GM18498 (cell line): ENCODE measurements around the gene SPATA20.

ENCODE experiments used
- ATAC-seq: cut with Tn5 transposase; IDR thresholded peaks from one replicate; pipeline ENCODE4 v1.9.1; 2021; ENCODE audit warnings: mild to moderate bottlenecking, moderate library complexity; ENCODE audit not compliant: unreplicated experiment

SPATA20 gene

DNA sequence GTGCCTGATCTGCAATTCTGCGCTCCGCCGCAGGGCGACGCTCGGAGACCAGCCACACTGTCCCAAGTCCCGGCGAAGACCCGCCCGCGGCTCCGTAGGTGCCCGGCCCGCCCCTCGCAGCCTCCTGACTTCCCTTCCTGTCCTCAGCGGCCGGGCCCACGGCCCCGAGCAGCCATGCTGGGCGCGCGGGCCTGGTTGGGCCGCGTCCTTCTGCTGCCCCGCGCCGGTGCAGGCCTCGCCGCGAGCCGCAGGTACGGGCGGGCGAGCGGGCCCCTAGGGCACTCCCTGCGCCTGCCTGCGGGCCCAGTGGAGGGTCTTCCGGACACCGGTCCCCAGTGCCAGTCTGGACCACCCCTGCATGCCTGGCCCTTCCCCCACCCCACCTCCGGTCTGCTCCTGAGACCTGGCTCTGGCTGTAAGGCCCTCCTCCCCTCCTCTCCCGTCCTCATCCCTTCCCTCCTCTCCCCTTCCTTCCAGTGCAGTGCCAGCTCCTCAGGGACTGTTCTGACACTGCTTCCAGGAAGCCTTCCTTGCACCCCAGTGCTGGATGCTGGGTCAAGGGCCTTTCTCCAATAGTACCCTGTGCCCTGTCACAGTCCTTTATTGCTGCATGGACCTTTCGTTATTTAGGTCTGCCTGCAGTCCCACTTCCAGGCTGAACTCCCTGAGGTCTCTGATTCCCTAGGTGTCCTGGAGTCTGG, at the start of gene SPATA20:
SPATA20 (plus strand) TSS at position 140 of the 701 bp plus-strand sequence; CDS start at position 175, 35 bp downstream.
- peak; percentile 75 for ATAC-seq

DNA sequence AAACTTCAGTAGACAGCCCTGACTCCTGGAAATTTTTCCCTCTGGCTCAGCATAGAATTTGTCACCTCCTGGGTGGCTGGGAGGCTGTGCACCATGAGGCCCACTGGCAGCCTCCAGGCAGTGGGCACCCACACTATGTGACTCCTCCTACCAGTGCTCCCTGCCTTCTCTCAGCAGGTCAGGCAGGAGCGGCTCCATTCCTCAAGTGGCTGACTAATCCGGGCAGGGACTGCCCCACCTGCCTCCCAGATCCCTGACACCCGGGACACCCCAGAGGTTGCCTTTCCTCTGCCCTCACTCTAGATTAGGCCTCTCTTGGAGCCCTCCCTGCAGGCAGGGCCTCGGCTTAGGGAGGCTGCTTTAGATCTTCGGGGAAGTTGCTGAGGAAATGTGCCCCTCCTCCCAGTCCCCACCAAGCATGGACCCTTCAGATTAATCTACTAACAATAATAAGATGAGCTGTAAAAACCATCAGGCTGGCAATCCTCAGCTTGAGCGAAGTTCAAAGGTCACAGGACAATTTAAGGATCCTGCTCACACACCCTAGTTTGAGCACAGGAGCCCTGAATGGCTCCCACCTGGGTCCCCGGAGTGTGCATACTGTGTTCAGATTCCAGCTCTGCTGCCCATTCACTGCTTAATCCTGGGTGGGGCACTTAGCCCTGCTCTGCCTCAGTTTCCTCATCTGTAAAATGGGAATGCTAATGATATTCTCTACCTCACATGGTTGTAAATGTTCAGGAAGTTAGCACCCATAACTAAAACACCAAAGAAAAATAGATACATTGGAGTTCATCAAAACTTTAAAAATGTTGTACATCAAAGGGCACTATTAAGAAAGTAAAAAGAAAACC, 48.7 kb upstream of the SPATA20 start:
- ATAC-seq = no peak

DNA sequence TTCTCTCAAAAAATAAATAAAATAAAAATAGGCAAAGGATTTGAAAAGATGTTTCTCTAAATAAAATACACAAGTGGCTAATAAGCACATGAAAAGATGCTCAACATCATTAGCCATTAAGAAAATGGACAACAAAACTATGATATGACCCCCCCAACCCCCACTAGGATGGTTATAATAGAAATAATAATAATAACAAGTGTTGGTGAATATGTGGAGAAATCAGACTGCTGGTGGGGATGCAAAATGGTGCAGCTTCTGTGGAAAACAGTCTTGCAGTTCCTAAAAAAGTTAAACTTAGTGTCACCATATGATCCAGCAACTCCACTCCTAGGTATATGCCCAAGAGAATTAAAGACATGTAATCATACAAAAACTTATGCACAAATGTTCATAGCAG, 47.7 kb upstream of the SPATA20 start:
- no peak for ATAC-seq

DNA sequence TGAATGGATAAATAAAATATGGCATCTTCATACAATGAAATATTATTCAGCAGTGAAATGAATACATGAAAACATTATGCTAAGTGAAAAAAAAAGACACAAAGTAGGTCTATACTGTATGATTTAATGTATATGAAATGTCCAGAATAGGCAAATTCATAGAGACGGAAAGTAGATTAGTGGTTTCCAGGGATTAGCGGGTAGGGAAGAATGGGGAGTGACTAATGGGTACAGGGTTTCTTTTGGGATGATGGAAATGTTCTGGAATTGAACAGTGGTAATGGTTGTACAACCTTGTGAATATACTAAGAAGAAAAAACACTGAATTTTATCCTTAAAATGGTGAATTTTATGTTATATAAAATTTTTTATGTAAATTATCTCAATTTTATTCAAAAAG, 47.3 kb upstream of the SPATA20 start:
- ATAC-seq = no peak

DNA sequence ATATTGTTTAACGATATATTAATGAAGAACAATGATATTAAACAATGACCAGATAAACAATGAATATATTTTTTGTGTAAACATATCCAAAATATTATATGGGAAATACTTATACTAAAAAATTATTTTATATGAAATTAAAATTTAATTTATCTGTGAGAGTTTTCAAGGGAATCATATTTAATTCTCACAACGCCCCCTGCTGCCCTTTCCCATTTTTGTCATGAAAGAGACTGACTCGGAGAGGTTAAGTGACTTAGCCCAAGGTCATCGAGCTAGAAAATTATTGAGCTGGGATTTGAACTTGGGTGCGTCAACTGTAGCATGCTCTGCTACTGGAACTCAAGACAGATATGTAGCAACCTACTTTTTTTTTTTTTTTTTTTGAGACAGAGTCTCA, 45.9 kb upstream of the SPATA20 start:
- ATAC-seq = no peak

DNA sequence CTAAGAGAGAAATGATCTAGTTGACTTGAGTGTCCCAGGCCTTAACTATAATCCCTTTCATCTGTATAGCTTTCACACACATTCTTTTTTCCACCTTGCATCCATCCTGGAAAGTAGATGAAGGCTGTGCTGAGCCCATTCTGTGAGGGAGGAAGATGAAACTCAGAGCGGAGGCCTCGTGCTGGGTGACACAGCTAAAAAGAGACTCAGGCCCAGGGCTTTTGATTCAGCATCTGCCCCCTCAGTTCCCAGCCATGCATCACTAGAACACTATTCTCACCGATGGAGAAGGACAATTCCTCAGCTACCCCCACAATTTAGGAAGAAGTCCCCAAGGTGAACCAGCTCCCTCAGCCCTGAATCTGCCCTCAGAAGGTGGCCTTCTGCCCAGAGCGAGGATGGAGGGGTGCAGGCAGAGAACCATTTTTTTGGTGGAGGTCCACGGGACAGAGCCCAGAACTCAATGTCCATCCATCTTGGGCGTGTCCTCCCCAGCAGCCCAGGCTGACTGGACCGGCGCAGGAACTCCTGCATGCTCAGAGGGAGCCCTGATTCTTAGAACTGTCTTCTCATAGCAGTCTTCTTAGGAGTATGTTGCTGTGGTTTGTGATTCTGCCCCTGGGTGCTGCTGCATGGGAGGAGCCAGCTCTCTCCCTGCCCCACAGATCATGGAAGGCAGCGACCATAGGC, 44.5 kb upstream of the SPATA20 start:
- no peak for ATAC-seq

DNA sequence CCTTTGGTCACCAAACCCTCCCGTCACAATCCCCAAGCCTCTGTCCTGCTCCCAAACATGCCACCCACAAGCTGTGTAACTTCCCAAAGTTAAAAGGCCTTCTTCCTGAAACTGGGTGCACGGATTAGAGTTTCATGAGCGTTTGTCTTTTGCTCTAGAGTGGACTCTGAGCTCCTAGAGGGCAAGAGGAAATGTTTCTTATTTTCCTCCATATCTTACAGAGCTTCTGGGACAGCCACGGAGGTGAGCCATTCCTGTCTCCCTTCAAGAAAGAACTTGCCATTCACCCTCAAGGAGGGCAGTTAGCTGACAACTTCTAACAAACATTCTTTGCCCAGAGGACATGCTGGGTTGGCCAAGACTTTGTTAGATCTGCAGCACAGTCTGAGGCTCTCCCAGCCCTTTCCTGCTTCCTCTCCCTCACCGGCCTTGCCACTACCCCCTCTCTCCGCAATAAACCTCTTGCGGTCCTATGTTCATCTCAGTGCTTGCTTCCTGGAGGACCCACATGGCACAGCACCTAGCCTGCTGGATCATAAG, 41.3 kb upstream of the SPATA20 start:
- ATAC-seq = no peak

DNA sequence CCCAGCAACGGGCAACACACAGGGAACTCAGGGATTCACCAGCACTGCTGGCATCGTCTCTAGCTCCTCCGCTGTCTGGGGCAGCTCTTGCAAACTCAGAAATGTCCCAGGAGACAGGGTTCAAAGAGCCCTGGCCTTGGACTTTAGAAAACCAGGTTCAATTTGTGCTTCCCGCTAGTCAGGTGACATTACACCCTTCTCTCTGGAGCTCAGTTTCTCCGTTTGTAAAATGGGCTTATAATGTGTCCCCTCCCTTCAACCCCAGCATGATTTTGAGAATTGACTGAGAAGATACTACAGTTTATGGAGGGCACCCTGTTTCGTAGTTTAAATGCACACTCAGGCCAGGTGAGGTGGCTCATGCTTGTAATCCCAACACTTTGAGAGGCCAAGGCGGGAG, 40.7 kb upstream of the SPATA20 start:
- ATAC-seq = no peak

DNA sequence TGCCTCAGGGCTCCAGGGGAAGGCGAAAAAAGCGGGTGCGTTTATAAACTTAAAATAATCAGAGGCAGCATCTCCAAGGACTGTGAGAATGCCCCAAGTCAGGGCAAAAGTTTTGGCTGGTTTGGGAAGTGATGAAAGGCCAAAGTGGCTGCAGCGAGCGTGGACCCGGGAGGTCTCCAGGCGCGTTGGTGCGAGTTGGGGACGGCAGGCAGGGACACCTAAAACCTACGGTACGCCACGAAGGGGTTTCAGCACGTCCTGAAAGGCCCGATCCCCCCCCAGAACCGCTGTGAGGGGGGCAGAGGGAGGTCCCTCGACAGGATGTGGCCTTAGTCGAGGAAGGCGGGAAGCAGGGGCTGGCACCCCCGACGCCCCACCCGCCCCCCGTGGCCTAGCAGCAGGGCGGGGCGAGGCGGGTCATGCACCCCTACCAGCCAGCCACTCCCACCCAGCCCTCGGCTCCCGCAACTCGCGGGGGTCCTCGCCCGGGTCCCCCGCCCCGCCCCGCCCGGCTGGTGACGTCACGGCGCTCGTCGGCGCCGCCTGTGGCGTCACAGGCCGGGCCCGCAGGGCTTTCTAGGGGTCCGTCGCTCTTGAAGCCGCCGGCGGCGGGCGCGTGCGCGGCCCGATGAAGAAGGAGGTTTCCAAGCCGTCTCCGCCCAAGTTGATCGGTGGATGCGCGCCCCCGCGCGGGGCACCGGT, 39.0 kb upstream of the SPATA20 start, which contains the start of gene MYCBPAP:
MYCBPAP (plus strand) TSS at position 569 of the 702 bp plus-strand sequence. CDS start 236 bp downstream, outside the sequence.
- peak; percentile 38 for ATAC-seq

DNA sequence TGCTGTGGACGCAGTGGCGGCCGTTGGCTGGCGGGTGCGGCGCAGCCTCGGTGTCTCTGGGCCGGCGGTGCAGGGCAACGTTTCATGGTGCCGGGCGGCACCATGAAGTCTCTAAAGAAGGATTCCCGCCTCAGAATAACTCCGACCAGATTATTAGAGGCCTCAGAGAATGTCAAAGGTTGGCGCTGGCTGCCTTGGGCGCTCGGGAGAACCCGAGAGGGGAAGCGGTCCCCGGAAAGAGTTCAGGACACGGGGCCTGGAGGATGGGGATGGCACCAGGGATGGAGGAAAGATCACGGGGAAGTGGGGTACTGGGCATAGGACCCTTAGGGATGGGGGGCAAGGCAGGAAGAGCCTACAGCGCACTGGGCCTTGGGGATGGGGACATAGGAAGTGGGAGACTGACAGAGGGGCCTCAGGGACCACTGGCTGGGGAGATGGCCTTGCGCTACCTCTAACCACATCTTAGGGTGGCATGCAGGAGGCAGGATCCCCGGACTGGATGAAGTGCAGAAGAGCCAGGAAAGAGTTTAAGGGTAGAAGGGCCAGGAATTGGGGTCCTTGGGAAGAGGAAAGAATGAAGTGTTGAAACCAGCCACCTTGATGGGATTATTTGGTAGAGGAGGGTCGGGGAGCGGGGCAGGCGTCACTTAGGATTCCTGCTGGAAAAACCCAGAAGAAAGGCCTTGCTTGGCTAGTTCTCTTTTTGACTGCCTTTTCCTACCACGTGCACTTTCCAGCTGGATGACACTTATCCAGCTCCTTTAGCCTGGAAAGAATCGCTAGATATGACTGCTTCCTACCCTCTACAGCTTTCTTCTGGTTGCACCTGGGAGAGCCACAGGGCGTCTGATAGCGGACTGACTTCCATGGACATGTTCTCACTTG, 38.2 kb upstream of the SPATA20 start:
- no peak for ATAC-seq

DNA sequence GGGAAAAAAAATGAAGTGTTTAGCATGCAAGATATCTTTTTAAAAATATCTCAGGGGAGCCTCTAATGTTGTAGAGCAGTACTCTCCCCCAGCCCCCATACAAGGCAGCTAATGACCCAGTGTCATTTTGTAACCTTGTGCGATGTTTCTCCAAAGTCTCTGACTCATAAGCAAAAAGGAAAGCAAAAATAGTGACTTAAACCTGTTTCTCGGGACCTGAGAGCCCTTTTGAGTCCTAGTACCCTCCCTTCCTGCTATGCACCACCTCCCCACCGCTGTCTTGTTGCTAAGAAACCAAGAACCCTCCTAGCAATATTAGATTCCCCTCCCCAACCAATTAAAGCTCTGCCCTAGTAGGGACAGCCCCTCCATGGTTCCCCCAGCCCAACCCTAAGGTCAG, 35.9 kb upstream of the SPATA20 start:
- peak; percentile 76 for ATAC-seq

DNA sequence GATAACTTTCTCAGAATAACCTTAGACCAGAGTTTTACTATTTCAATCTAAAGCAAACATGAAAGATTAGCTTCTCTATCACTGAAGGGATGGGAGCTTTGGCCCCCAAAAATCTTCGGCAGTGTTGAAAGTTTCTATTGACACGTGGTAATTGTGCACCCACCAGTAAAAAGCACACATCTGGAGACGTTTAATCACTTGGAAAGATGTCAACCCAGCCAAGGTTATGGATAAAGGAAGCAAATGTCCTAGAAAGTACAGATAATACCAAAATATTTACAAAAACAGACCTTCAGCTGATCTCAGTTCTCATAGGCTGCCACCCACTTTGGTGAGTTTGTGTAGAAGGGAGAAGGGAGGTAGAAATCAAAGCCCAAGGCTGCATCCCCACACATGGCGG, 33.5 kb upstream of the SPATA20 start:
- ATAC-seq = no peak

DNA sequence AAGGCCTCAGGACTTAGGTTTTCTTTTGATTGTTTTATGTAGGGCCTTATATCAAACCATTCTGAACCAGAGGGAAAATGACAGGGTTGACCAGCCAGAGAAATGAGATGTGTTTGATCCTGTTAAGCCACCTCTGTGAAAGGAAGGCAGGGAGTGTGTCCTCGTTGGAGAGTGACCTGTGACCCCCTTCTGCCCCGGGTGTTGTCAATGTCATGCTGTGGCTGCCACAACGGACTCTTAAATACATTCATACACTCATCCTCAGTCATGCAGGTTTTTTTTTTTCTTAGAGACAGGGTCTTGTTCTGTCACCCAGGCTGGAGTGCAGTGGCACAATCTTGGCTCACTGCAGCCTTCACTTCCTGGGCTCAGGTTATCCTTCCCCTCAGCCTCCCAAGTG, 32.6 kb upstream of the SPATA20 start:
- ATAC-seq = no peak

DNA sequence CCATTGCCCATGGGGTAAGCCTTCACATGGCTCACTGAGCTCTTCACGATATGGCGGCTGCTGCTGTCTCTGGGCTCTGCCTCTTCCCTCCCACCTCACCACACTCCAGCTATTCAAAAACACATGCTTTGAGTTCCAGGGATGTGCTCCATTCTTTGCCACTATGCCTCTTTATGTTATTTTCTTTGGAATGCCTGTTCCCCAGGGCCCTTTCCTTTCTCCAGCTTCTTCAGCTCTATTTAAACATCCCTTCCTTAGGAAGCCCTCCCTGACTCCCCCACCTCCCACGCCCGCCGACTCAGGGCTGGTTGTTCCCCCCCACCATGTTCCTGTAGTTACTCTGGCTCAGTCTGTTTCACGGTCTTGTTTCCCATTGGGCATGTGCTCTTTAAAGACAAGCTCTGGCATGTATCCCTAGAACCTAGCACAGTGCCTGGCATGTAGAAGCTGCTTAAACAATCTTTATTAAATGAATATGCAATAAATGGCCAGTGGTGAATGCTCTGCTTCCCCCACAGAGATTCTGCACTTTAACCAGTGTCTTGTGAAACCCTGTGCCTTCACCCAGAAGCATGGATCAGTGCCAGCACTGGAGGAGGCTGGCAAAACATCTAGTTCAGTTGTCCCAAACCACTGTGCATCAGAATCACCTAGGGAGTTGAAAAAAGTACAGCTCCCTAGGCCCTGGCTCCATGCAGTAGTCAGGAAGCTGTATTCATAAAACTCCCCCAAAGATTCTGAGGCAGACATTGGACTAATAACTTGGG, 31.9 kb upstream of the SPATA20 start:
- ATAC-seq = no peak

DNA sequence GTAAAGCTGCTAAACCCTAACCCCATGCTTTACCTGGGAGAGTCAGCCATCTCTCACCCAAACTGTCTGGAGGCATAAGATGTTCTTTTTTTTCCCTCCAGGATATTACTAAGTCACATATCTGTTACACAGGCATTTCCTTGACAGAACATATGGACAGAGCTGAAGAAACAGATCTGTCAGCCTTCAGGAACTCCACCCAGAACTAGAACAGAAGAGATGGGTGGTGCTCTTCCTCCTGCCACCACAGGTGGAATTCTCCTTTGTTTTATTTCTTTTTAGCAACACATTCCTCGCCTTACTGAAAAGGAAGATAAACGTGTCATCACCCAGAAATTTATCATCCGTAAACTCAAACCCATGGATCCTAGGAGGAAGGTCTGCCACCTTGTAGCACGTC, 30.0 kb upstream of the SPATA20 start:
- no peak for ATAC-seq

DNA sequence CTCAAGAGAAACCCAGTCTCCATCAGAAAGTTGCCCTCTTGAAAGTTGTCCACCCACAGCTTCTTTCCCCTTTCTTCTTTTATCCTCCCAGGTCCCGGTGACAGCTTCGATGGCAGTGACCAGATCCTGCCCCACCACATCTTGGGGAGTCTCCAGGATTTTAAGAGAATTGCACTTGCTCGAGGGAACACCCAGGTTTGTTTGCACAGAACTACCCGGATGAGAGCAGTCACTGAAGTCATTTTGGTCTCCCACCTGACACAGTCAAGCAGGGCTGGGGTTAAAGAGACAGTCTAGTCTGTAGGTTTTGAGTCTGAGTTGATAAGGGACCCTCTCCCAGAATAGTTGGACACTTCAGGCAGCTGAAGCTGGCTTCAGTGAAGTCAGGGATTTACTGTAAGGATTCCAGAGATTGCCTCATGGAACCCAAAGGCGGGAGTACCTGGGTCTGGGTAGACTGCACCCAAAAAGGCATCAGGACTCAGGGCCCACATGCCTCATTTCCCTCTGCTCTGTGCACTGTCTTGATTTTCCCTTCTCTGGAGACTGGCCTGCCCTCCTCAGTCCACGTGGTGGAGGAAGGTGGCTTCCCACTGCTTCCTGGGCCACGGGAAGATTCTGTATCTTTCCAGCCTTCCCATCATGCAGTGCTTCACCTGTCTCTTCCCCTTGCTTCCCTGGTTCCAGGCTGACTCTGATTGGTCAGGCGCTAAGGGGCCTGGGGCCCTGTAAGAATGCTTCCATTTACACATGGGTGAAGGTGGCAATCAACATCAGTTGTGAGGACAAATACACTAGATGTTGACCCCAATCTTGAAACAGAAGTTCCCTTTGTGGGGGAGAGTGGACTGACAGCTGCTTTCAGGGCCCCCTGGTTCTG, 29.2 kb upstream of the SPATA20 start:
- no peak for ATAC-seq

DNA sequence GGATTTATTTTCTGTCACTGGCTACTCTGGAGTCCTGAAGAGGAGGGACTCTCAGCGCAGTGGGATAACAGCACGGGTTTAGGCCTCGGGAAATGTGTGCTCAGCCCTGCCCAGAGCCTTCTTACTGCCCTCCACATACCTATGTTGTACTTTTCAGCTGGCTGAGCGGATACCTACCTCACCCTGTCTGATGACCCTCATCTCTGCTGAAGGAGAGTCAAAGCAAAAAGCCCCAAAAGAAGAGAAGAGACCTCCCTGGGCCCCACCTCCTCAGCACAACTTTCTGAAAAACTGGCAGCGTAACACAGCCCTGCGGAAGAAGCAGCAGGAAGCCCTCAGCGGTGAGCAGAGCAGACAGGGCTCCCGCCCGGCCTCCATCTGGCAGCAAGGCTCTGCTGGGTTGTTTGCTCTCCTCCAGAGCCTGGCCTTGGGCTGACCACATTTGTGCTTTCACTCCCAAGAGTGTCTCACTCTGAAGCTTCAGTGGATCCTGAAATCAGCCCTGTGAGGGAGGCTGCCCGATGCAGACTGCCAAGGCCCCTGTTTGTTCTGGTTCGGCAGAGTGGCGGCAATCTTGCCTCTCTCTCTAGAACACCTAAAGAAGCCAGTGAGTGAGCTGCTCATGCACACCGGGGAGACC, 28.5 kb upstream of the SPATA20 start:
- ATAC-seq = no peak
